IPS-20b (cell line): ENCODE results near the gene VIL1.
A peak's percentile ranks its signal among the peaks of the same experiment; 100 is the strongest.

Experiments used
- H3K27ac ChIP-seq: one replicate; pipeline ENCODE4 v1.5.1; 2013; ENCODE audit warnings: low read length
- H3K27me3 ChIP-seq: 2 replicates; pipeline ENCODE4 v1.6.1; 2013; ENCODE audit warnings: mild to moderate bottlenecking, low read length, inconsistent platforms; ENCODE audit not compliant: insufficient read depth
- H3K36me3 ChIP-seq: 2 replicates; pipeline ENCODE4 v1.6.1; 2013; ENCODE audit warnings: low read depth, mild to moderate bottlenecking, inconsistent platforms, low read length, moderate library complexity; ENCODE audit not compliant: insufficient read depth
- H3K4me1 ChIP-seq: 2 replicates; pipeline ENCODE4 v1.6.1; 2013; ENCODE audit warnings: mild to moderate bottlenecking, control low read depth, inconsistent platforms, low read length, moderate library complexity; ENCODE audit not compliant: insufficient read depth
- H3K4me3 ChIP-seq: 2 replicates; pipeline ENCODE4 v1.5.1; 2013; ENCODE audit warnings: mild to moderate bottlenecking, low read length, inconsistent platforms
- H3K9ac ChIP-seq: 2 replicates; pipeline ENCODE4 v1.6.1; 2013; ENCODE audit warnings: low read depth, mild to moderate bottlenecking, inconsistent platforms, low read length, moderate library complexity
- H3K9me3 ChIP-seq: 2 replicates; pipeline ENCODE4 v1.6.1; 2013; ENCODE audit warnings: mild to moderate bottlenecking, low read depth, low read length, inconsistent platforms; ENCODE audit not compliant: insufficient read depth

Gene VIL1

DNA sequence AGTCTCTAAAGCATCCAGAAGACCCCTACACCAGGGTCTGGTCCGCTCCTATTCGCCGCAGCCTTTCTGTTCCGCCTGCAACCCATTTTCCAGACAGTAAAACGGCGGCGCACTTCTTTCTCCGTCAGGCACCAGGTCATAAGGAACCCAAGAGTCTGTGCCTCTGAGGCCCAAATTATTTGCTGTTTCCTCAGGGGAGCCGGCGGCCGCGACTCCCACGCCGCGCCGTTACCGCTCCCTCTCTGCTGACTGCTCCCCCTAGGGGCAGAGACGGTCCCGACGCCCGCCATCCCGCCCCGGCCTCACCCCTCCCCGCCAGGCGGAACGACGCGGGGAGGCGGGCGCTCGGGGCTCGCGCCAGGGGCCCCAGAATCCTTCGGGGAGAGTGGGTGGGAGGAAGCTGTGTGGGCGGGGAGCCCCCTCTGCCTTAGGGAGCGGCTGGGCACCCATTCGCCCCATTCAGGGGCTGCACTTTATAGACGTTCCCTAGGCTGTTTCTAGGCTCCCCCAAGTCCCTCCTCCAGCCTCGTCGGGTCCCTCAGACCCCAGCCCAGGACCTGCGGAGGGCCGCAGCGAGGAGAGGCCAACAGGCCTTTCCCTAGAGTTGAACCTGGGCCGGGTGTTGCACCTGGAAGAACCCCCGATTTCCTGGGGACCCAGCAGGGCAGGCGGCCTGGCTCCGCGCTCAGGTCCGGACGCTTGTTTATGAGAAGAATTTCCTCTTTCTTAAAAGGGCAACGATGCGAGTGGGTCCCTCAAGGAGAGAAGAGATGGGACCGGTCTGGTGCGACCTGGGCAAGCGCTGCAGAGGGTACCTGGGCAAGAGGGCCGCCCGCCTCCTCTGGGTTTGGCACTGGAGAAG lies 22.9 kb upstream of the VIL1 start:
- Histone ChIP-seq H3K4me1 (peaks cover 8% of the 10 kb centered on the region; the same call in 1 of the 2 replicates), H3K9me3 (no peaks in the 10 kb centered on the region), H3K4me3 (peak overlapping the region; percentile 94), H3K9ac (peak overlapping the region; percentile 96), H3K36me3 (no peaks in the 10 kb centered on the region), H3K27ac (peak overlapping the region; percentile 83), H3K27me3 (peaks cover 55% of the 10 kb centered on the region)

DNA sequence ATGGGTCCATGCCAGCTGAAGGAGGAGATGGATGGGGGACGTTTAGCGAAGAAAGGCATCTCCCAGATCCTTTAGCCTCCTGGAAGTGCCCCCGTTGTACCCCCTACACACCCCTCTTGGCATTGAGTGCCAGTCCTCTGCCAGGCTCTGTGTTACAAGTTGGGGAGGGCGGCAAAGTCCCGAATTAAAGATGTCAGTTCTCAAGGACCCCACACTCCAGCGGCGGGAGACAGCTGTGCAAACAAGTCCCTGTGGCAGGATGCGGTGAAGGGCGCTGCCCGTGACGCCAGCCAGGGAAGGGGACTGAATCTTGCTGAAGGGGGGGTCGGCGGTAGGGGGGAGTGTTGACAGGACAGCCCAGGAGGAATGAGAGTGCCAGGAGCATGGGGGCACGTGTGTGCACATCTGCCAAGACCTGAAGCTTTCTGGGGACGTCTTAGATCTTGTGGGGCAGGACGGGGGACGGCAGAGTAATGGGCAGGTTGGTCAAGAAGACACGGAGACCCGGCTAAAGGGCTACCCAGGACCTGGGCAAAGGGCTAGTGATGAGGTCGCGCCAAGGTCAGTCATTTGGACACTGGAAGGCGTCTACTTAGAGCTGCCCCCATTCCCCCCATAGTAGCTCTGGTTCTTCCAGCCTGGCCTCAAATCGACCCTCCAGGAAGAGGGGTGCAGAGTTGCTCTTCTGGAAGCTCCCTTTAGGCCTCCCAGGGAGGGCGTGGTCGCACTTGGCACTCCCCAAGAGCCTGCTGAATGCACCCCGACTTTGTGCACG lies 22.0 kb upstream of the VIL1 start:
- Histone ChIP-seq H3K4me1 (peaks cover 8% of the 10 kb centered on the region; the same call in 1 of the 2 replicates), H3K9ac (peak overlapping the region; percentile 96; the same call in 1 of the 2 replicates)

GRCh38 chr2:218397463-218397819 lies 21.5 kb upstream of the VIL1 start:
- peaks cover 8% of the 10 kb centered on the region; the same call in 1 of the 2 replicates for H3K4me1 ChIP-seq
- no peak overlapping the region for H3K9ac ChIP-seq
- H3K36me3 ChIP-seq, result 0 out of 2 replicates have a peak, but pooled peaks cover 6% of the 10 kb centered on the region
- H3K27ac ChIP-seq, result no peak overlapping the region
- H3K27me3 ChIP-seq, result peaks cover 55% of the 10 kb centered on the region
- H3K9me3 ChIP-seq, result no peaks in the 10 kb centered on the region
- peak overlapping the region; percentile 94 for H3K4me3 ChIP-seq

More for the DNA sequence above, 22.0 kb upstream of the VIL1 start:
- Histone ChIP-seq H3K36me3 (0 out of 2 replicates have a peak, but pooled peaks cover under 1% of the 10 kb centered on the region), H3K4me3 (peak overlapping the region; percentile 94), H3K27me3 (peaks cover 55% of the 10 kb centered on the region), H3K27ac (no peak overlapping the region), H3K9me3 (no peaks in the 10 kb centered on the region)

DNA sequence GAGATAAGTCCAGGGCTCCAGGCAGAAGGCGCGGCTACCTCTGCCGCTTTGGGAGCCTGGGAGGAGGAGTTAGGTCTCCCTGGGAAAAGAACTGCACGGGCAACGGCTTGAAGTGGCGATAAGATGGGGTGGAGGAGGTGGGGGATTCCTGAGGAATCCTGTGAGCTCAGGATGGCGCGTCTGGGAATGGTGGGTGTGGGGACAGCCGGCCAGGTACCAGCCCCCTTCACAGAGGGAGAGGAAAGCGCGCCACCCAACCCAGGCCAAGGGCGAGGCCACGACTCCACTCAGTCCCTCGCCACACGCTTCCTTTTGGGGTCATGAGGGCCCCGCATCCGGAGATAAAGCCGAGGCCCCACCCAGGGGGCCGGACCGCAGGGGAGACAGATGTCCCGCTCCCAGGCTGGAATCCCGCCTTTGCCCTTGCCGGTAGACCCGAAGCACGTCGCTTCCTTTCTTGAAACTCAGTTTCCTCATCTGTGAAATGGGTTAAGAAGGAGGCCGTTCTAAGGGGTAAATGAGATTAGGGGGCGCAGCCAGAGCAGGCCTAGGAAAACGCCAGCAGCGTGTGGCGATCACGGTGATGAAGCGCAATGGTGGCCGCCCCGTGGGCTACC lies 21.0 kb upstream of the VIL1 start:
- no peak overlapping the region for H3K27ac ChIP-seq
- H3K9ac ChIP-seq, result no peak overlapping the region
- peaks cover 55% of the 10 kb centered on the region for H3K27me3 ChIP-seq
- H3K9me3 ChIP-seq, result no peaks in the 10 kb centered on the region
- peak overlapping the region; percentile 94 for H3K4me3 ChIP-seq
- H3K36me3 ChIP-seq, result 0 out of 2 replicates have a peak, but pooled peaks cover 6% of the 10 kb centered on the region
- peaks cover 8% of the 10 kb centered on the region; the same call in 1 of the 2 replicates for H3K4me1 ChIP-seq

DNA sequence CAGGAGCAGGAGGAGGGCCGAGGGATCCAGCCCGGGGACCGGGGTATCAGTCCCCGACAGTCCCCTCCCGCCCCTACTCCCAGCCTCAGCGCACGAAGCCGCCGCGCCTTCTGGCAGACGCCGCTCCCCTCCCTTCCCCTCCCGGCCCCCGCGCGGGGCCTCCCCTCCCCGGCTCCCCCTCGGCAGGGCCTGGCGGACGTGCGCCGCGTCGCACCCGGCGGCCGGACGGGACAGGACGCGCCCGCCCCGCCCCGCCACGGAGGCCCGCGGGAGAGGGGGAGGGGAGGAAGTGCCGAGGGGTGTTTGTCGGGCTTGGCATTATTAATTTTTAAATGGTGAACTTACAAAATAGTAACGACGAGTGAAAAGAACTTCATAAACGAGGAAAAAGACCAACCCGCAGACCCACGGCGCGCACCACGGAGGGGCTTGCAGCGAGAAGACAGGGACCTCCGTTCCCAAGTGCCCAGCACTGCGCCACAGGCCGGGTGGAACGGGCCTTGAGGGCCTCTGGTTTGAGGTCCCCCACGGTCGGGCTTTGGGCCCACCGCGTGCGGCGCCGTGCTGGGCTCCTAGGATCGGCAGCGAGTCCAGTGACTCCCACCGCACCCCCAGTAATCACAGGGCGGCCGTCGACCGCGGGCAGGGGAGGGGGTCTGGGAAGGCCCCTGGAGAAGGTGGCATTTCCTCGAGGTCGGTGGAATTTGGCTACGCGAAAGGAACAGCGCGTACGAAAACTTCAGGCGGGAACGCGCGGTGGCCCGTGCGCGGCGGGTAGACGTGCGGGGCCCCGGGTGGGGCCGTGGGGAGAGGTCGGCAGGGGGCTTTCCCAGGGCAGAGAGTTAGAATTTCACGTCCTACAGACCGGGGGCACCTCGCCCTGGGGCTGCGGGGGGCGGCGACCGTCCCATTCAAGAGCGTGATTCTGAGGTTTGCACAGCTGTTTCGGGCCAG lies 20.2 kb upstream of the VIL1 start:
- no peak overlapping the region for H3K27ac ChIP-seq
- no peaks in the 10 kb centered on the region for H3K9me3 ChIP-seq
- H3K9ac ChIP-seq, result no peak overlapping the region; the same call in 1 of the 2 replicates
- H3K27me3 ChIP-seq, result peaks cover 55% of the 10 kb centered on the region
- peaks cover 12% of the 10 kb centered on the region; the same call in 1 of the 2 replicates for H3K36me3 ChIP-seq
- H3K4me1 ChIP-seq, result peaks cover 8% of the 10 kb centered on the region; the same call in 1 of the 2 replicates
- peak overlapping the region; percentile 94 for H3K4me3 ChIP-seq

GRCh38 chr2:218399391-218400166 lies 19.3 kb upstream of the VIL1 start, which contains the start of gene CTDSP1:
CTDSP1 (plus strand) TSS chr2:218399868; CDS start chr2:218400091, 223 bp downstream.
- Histone ChIP-seq H3K27ac (peak within 1 kb of the TSS; percentile 65), H3K9ac (peak within 1 kb of the TSS; percentile 64; the same call in 1 of the 2 replicates), H3K4me1 (peaks cover 8% of the 10 kb centered on the region; the same call in 1 of the 2 replicates), H3K36me3 (peaks cover 20% of the 10 kb centered on the region), H3K9me3 (no peaks in the 10 kb centered on the region), H3K4me3 (peak within 1 kb of the TSS; percentile 94), H3K27me3 (peaks cover 47% of the 10 kb centered on the region)

DNA sequence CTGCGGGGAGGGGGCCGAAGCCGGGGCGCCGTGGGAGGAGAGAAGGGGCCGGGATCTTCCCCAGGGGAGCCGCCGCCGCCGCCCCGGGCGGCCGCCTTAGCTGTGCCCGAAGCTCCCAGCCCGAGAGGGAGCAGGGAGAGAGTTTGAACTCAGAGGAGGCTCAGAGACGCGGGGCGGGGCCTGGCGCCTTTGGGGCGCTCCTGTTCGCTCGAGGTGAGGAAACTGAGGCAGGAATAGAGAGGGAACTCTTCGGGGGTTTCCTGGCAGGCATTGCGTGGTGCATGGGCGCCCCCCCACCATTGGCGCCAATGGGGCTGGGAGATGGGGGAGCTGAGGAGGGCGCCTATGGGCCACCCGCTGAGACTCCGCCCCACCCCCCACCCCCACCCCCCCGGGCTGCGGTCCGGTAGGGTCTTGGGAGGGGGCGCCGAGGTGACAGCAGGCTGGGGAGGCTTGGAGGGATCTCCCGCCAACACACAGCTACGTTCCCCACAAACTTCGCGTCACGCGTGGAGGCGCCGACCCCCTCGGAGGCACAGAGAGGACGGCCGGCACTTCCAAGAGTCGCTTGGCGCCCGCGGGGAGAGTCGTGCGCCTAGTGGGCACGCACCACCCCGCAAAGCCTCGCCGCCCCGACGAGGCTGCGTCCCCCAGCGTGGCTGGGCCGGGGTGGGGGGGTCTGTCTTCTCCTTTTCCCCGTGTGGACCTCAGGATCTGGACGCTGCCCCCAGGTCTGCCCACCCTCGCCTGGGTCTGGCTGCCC lies 18.6 kb upstream of the VIL1 start:
- Histone ChIP-seq H3K27ac (peak overlapping the region; percentile 65), H3K27me3 (peaks cover 39% of the 10 kb centered on the region), H3K36me3 (peaks cover 21% of the 10 kb centered on the region), H3K4me1 (peaks cover 14% of the 10 kb centered on the region; the same call in 1 of the 2 replicates), H3K4me3 (peak overlapping the region; percentile 73), H3K9ac (peak overlapping the region; percentile 64; the same call in 1 of the 2 replicates), H3K9me3 (no peaks in the 10 kb centered on the region)

- no peak overlapping the region for H3K27ac ChIP-seq
- H3K4me3 ChIP-seq, result peak overlapping the region; percentile 73
- no peak overlapping the region for H3K9ac ChIP-seq
- no peaks in the 10 kb centered on the region for H3K9me3 ChIP-seq
- H3K4me1 ChIP-seq, result peaks cover 18% of the 10 kb centered on the region; the same call in 1 of the 2 replicates
- peaks cover 21% of the 10 kb centered on the region for H3K36me3 ChIP-seq
- peaks cover 34% of the 10 kb centered on the region for H3K27me3 ChIP-seq
These were observed 17.7 kb upstream of the VIL1 start for GRCh38 chr2:218400930-218401881.

DNA sequence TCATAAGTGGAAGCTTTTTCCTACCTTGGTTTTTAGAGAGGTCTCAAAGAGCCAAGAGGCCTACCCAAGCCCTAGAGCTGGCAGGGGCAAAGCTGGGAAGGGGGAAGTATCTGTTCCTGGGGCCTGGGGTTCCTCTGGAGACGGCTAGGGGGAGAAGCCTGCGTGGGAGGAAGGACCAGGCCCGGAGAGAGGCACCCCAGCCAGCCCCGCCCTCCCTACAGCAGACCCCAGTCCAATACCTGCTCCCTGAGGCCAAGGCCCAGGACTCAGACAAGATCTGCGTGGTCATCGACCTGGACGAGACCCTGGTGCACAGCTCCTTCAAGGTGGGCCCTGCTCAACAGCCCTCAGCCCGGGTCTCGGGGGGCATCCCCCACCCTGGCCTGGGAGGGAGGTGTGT lies 17.0 kb upstream of the VIL1 start:
- peaks cover 27% of the 10 kb centered on the region for H3K27me3 ChIP-seq

More for the DNA sequence above, 17.0 kb upstream of the VIL1 start:
- H3K4me3 ChIP-seq, result no peak overlapping the region
- no peaks in the 10 kb centered on the region for H3K9me3 ChIP-seq
- peaks cover 15% of the 10 kb centered on the region; the same call in 1 of the 2 replicates for H3K4me1 ChIP-seq
- H3K27ac ChIP-seq, result no peak overlapping the region
- no peak overlapping the region for H3K9ac ChIP-seq
- H3K36me3 ChIP-seq, result peaks cover 21% of the 10 kb centered on the region
